GM21825 (cell line): ENCODE measurements around the gene LRRC42.
"Not testable (repeated sequence)": the region's sequence is repeated elsewhere in the genome, so short reads cannot be mapped to it uniquely, and the experiment has no call there.

ENCODE experiments used
- ATAC-seq: cut with Tn5 transposase; IDR thresholded peaks from one replicate; pipeline ENCODE4 v1.9.1; 2021; ENCODE audit warnings: mild to moderate bottlenecking, moderate library complexity; ENCODE audit not compliant: unreplicated experiment

LRRC42 gene

DNA sequence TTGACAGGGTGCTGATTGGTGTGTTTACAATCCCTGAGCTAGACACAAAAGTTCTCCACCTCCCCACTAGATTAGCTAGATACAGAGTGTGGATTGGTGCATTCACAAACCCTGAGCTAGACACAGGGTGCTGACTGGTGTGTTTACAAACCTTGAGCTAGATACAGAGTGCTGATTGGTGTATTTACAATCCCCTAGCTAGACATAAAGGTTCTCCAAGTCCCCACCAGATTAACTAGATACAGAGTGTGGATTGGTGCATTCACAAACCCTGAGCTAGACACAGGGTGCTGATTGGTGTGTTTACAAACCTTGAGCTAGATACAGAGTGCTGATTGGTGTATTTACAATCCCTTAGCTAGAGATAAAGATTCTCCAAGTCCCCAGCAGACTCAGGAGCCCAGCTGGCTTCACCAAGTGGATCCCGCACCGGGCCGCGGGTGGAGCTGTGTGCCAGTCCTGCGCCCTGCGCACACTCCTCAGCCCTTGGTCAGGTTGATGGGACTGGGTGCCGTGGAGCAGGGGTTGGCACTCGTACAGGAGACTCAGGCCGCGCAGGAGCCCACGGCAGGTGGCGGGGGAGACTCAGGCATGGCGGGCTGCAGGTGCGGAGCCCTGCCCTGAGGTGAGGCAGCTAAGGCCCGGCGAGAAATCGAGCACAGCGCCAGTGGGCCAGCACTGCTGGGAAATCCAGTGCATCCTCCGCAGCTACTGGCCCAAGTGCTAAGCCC, 57.8 kb downstream of the LRRC42 start:
- not testable (repeated sequence) for ATAC-seq

GRCh38 chr1:54004481-54005049, 58.4 kb downstream of the LRRC42 start:
- ATAC-seq = no peak

GRCh38 chr1:54006508-54006907, 60.4 kb downstream of the LRRC42 start:
- no peak for ATAC-seq

- ATAC-seq = no peak
These were observed 61.5 kb downstream of the LRRC42 start for GRCh38 chr1:54007613-54008012.

DNA sequence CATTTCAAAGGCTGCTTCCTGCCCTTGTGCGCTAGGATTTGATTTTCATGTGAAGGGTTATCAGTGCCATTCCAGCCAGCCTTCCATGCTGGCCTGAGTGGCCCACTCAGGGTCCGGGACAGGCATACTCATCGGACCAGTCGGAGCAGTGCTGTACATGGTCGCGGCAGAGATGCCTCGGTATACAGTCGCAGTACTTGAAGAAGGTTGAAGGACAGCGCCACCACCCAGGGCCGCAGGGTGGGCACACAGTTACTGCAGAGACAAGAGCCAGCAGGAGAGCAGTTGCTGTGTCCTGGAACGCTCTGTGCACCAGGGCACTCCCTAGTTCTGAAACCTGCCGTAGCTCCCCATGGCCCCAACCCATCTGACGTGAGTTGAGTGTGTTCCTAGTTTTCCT, 62.7 kb downstream of the LRRC42 start:
- ATAC-seq = no peak

GRCh38 chr1:54009406-54009805, 63.3 kb downstream of the LRRC42 start:
- ATAC-seq = no peak

GRCh38 chr1:54010415-54011117, 64.4 kb downstream of the LRRC42 start:
- no peak for ATAC-seq

GRCh38 chr1:54011316-54012007, 65.3 kb downstream of the LRRC42 start:
- ATAC-seq = no peak

- ATAC-seq = no peak
These were observed 65.8 kb downstream of the LRRC42 start for GRCh38 chr1:54012008-54012325.

DNA sequence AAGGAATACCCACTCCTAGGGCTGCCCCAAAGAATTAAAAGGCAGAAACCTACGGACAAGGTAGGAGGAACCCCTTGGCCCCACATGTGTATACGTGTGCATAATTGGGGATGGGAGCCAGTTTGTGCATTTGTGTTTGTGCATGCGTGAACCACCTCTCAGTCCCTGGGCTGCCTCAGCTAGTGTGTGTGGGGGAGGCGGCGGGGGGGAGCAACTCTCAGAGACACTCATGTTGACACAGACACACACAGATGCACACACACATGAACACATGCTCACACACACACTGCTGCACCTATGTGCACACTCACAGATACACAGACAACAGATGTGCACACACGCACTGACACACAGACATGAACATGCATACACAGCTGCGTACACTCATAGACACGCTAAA, 66.7 kb downstream of the LRRC42 start:
- ATAC-seq = no peak

DNA sequence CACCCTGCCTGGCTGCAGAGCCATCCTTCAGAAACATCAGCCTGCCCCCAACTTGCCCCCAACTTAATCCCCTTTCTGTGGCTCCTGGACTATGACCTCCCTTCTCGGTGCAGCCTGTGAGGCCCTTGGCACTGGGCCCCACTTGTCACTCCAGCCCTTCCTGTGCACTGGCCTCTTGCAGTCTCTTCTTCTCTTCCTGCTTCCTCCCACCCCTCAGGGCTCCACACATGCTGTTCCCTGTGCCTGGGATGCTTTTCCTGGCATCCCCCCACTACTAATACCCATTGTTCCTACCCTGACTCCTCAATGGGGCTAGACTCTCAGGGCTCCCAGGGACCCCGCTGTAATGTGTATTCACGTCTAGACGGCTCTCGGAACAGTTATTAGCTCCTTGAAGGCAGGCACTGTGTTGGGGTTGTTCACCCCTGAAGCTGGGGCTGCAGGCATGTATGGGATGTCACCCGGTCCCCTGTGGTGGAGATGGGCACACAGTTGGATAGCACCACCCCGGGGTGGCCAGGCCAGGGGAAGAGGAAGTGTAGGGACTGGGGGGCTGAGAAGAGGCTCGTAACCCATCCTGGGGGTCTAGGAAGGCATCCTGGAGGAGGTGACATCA, 67.4 kb downstream of the LRRC42 start:
- no peak for ATAC-seq

GRCh38 chr1:54014009-54014629, 68.0 kb downstream of the LRRC42 start:
- ATAC-seq = no peak

DNA sequence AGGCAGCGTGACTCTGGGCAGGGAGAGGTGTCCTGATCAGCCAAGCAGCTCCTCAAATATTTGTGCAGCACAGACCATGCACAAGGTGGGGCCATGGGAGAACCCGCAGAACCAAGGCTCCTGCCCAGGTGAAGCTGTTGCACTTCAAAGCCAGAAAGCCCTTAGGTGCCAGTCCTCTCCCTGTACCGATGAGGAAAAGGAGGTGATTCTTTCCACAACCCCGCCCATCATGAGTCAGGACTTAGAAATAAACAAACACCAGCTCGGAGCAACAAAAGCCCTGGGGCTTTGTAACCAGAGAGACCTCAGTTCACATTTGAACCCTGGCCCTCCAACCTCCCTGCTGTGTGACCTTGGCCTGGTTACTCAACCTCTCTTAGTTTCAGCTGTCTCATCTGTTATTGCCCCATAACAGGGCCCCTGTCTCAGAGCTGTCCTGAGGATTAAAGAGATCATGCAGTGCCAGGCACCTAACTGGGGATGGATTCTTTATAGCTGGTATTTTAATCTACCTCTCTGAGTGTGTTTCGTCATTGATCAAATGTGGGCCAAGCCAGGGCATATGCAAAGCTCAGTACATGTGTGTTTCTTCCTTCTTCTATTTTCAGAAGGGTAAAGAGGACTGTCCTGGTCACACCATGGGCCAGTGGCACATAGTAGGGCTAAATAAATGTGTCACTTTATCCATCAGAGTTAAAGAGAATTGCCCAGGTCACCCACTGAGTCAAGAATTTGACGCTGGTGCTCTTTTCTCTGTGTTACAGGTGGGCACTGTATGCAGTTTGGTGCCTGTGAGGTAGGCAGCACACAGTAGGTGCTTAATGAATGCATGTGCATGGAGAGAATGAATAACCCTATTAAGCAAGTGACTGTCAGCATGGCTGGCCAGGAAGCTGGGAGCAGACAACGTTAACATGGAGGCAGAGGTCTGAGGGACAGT, 70.5 kb downstream of the LRRC42 start:
- no peak for ATAC-seq
